Esophagus mucosa (tissue), 1 donor: ENCODE data around the gene CCDC86. TPM values are rescaled to one million over a fixed set of nuclear protein-coding genes. Genes with fewer than 3 reads are reported as not detected.

Experiments used
- ATAC-seq: fragments of 200-7000 bp; cut with Tn5 transposase; one replicate; pipeline ENCODE4 v1.9.1; 2020
- total RNA-seq: library from RNA; stranded (reverse); gene quantifications from one replicate; pipeline ENCODE4 v1.2.4, GENCODE V29; 2023
- donor health status: DM: yes; HTN: yes; CAD: no.

The CCDC86 gene
- total RNA-seq, 1 donor from 2014 or later, result 19.9 TPM

DNA sequence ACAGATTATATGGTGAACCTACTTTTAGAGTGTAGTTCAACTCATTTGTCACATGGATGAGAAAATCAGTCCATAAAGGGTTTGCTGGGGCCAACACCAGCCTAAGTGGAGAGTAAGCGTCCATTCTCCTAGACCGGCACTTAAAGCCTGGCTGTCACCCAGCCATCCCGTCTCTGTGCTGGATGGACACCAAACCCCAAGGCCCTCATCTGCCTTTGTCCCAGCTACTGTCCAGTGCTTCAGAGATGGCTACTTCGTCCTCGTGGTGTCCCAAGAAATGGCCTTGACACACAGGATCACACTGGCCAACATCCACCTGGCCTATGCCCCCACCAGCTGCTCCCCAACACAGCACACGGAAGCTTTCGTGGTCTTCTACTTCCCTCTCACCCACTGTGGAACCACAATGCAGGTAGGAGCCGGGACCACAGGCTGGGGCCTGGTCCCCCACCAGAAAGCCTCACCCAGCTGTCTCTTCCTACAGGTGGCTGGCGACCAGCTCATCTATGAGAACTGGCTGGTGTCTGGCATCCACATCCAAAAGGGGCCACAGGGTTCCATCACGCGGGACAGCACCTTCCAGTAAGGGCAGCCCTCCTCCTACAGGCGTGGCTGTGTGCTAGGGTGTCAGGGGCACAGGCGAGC is 28.9 kb downstream of the CCDC86 start:
- ATAC-seq, result no peak

- ATAC-seq, result no peak
Observed at GRCh38 chr11:60871378-60872061, 29.6 kb downstream of the CCDC86 start.

- no peak for ATAC-seq
Observed at GRCh38 chr11:60872124-60872960, 30.4 kb downstream of the CCDC86 start.

- ATAC-seq, result peak; percentile 14
Observed at GRCh38 chr11:60872961-60873524, 31.1 kb downstream of the CCDC86 start.

DNA sequence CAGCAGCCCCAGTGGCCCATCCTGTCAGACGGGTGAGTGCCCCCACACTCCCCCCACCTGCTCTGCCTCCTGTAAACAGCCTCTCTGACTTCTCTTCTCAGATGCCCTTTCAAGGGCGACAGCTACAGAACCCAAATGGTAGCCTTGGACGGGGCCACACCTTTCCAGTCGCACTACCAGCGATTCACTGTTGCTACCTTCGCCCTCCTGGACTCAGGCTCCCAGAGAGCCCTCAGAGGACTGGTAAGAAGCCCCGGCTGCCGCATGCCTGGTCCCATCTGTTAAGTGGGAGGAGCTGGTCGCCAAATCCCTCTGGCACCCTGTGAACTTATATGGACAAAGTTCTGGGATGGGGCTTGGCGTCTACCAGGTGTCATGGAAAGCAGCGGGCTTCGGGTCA is 31.6 kb downstream of the CCDC86 start:
- no peak for ATAC-seq

DNA sequence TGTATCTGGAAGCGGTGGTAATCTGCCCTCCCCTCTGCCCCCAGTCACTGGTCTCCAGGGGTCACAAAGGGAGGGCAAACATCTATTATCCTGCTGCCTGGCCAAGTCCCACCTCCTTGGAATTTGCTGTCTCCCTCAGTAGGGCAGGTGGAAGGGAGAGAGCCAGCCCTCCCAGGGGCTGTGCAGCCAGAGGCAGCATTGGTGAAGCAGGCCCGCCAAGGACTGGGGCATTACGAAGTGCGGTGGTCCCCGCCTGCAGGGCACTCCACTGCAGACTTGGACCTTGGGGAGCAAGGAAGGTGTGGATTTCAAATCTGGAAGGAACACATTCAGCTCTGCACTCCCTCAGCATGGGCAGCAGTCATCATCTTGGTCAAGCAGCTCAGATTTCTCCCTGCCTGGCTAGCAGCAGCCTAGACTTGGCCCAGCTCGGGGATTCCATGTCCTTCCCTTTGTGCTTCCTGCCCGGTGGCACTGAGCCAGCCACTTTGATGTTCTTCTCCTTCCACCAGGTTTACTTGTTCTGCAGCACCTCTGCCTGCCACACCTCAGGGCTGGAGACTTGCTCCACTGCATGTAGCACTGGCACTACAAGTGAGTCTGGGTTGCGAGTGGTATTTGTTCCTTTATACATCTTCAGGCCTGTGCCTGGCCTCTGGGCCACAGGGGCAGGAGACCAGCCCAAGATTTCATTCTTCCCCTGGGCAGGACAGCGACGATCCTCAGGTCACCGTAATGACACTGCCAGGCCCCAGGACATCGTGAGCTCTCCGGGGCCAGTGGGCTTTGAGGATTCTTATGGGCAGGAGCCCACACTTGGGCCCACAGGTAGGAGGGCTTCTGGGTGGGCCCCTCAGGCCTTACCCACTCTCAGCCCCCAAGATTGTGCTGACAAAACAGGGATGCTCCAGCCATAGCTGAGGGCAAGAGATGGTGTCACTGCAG is 32.8 kb downstream of the CCDC86 start:
- no peak for ATAC-seq

GRCh38 chr11:60875366-60876167 is 33.7 kb downstream of the CCDC86 start:
- no peak for ATAC-seq

DNA sequence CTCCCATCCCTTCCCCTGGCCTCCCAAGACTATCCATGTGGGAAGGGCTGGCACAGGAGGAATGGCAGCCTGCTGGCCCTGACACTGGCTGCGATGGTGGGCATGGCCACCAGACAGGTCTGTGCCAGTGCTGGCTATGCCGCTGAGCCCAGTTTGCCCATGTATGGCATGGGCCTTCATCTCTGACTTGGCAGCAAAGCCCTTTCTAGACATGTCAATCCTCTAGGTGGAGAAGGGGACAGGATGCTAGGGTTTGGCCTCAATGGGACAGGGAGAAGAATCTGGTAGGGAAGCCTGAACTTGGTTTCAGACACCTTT is 34.2 kb downstream of the CCDC86 start:
- no peak for ATAC-seq

DNA sequence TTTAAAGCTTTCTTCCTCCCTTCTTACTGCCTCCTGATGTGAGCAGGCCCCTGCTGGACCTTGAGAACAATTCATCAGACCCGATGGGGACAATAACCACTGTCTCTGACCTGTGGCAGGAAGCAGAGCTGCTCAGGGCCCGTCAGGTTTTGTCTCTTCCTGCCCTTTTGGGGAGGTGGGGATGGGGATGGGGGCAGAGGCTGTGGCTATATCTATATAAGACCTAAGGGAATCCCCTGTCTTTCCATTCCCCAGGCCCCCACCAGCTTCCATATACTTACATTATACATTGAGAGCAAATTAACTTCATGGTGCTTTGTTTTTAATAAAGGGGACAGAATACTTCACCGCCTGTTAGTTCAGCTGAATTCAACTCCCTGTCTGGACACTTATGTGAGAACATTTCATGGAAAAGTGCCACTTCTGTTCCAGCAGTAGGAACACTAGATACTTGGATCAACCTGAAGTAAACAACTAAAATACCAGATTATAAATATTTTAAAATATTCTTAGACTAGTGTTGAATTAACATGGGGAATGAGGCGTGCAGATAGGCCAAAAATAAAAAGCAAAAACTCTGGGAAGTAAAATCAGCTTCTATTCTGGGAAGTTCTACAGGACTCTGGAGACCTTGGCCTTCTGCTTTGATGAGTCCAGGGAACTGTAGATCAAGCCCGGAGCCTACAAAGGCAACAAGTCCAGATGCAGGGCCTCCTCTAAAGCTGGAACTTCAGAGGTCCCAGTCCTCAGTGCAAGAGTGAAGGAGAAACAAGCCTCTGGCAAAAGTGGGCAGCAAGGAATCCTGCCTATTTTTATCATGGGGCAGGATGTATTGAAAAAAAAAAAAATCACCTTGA is 36.6 kb downstream of the CCDC86 start:
- ATAC-seq, result no peak

- no peak for ATAC-seq
Observed at GRCh38 chr11:60879104-60879503, 37.2 kb downstream of the CCDC86 start.

GRCh38 chr11:60879971-60880588 is 38.2 kb downstream of the CCDC86 start:
- ATAC-seq, result no peak

DNA sequence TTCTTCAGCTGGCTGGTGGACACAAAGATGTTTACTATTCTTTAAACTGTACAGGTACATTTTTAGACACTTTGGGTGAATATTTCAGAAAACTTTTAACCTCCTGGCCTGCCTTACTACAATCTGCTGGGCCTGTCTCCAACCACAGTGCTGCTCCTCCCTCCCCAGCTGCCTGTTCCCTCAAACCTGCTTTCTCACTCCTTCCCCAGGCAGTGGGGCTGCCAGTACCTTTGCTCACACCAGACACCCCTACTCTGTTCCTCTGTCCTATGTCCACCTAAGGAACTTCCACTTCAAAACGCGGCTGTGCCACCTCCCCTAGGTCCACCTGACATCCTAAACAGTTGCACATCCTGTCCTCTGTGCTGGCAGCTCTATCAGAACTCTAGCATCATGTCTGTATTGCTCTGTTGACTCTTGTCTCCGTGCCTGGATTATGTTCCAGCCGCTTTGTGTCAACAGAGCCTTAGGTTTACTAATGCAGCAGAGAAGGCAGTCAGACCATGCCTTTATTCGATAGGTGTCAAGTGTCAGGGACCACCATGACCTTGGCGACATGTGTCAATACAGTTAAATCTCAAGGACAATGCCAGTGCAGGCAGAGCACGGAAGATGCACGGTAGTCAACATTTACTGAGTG is 38.9 kb downstream of the CCDC86 start:
- no peak for ATAC-seq

DNA sequence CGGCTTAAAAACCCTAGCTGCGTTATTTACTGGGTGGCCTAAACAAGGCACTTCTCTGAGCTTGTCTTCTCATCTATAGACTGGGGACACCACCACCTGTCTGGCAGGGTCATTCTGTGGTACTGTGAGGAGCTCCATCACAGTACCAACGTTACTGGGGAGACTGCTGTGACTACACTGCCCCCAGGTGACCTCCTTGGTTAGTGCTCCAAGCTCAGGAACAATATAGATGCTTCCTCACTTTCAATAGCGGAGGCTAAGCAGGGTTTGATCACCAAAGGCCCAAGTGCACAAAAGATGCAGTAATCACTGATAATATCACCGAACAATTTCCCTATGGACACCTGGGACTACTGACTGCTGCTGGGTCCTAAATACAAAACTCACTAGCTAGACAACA is 45.6 kb downstream of the CCDC86 start:
- peak; percentile 90 for ATAC-seq

DNA sequence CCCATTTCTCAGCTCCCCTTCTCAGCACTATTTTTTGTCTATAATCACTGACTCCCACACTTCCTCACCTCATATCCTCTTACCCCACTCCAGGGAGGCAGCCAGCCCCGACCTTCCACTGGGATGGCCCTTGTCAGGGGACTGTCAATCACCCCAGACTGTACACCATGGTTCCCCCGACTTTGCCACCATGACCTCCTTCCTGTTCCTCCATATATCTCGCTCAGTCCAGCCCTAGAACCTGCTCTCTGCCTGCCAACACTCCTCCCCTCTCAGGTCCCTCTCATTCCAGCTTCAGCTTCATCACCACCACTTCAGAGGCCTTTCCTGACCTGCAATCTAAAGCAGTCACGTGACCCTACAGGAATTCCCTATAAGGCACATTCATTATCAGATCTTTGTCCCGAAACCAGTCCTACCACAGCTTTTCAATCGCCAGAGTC is 48.0 kb downstream of the CCDC86 start:
- no peak for ATAC-seq

- no peak for ATAC-seq
Observed at GRCh38 chr11:60890696-60891095, 48.8 kb downstream of the CCDC86 start.

GRCh38 chr11:60891103-60891741 is 49.3 kb downstream of the CCDC86 start:
- ATAC-seq, result no peak

- no peak for ATAC-seq
Observed at GRCh38 chr11:60895687-60896086, 53.8 kb downstream of the CCDC86 start.

DNA sequence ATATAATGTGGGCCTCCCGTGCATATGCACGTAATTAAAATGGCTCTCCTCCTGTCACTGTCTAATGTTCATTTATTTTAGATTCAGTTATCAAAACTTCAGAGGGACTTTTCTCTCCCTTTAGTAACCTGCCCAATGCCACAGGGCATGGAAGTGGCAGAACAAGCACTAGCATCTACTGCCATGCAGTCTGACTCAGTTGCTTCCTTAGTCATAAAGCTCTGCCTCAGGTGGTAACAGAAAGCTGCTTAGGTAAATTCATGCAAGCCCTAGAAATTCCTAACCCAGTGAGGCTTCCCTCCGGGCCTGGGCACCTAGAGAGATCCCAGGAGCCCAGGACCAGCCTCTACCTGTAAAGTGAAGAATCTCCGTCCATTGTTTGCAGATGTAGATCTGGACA is 55.6 kb downstream of the CCDC86 start:
- ATAC-seq, result peak; percentile 47
